Right ventricle myocardium superior (tissue), 1 donor: Measurements from ENCODE around the gene PMPCB. TPM values are rescaled to one million over a fixed set of nuclear protein-coding genes. Genes with fewer than 3 reads are reported as not detected.

Experiments
- total RNA-seq: library from RNA; stranded (reverse); fragmentation: NEBNext Ultra II Directional; extraction: Animal tissue kit (Norgen Biotek cat#: 25700); gene quantifications from one replicate; pipeline ENCODE4 v1.2.1, GENCODE V29; 2021
- donor health status: DM: no; HTN: yes; CAD: no; lungs with severe emphysema.

The PMPCB gene
- total RNA-seq, 1 donor from 2014 or later, result 73.7 TPM

Other genes starting within 250 kb of the PMPCB start
- gene FBXL13, start 222.6 kb upstream of the PMPCB start, total RNA-seq, result 0.51 TPM
- gene ARMC10, start 222.3 kb upstream of the PMPCB start, total RNA-seq, result 18.6 TPM
- 10.8 TPM for gene NAPEPLD, start 148.3 kb upstream of the PMPCB start, total RNA-seq
- gene DNAJC2, start 47.3 kb downstream of the PMPCB start, total RNA-seq, result 11.9 TPM
- 120 TPM for gene PSMC2, start 50.2 kb downstream of the PMPCB start, total RNA-seq
- gene SLC26A5, start 148.8 kb downstream of the PMPCB start, total RNA-seq, result not detected